Mesenchymal stem cell (in vitro differentiated cells and primary cell): ENCODE data around the gene FAHD1.

Experiments
- DNase-seq: peaks from one replicate; pipeline ENCODE4 v3.0.0-alpha.2; 2013
- H2AFZ ChIP-seq: one replicate; pipeline ENCODE4 v1.6.1; 2013; ENCODE audit warnings: low read depth, mild to moderate bottlenecking, control low read depth, inconsistent platforms, low read length, moderate library complexity
- H2AK5ac ChIP-seq: 2 replicates; pipeline ENCODE4 v1.6.1; 2013; ENCODE audit warnings: low read length, moderate library complexity, mild to moderate bottlenecking, inconsistent platforms; ENCODE audit not compliant: severe bottlenecking
- H2BK120ac ChIP-seq: one replicate; pipeline ENCODE4 v1.6.1; 2013; ENCODE audit warnings: low read depth, mild to moderate bottlenecking, inconsistent platforms, low read length, moderate library complexity
- H2BK12ac ChIP-seq, 2 experiments: one replicate each; pipeline ENCODE4 v1.6.1; 2013; ENCODE audit warnings: inconsistent platforms in 2 of 2, low read length in 2 of 2, mild to moderate bottlenecking in 2 of 2, moderate library complexity in 2 of 2, control low read depth in 1 of 2
- H2BK15ac ChIP-seq: one replicate; pipeline ENCODE4 v1.6.1; 2013; ENCODE audit warnings: mild to moderate bottlenecking, low read depth, inconsistent platforms; ENCODE audit not compliant: poor library complexity, severe bottlenecking
- H2BK5ac ChIP-seq: 2 replicates; pipeline ENCODE4 v1.6.1; 2013; ENCODE audit warnings: low read depth, mild to moderate bottlenecking, low read length, control low read depth, inconsistent platforms; ENCODE audit not compliant: poor library complexity, severe bottlenecking
- H3K14ac ChIP-seq, 2 experiments: one replicate each; pipeline ENCODE4 v1.6.1; 2013; ENCODE audit warnings: inconsistent platforms in 2 of 2, low read length in 2 of 2, control low read depth in 1 of 2, mild to moderate bottlenecking in 1 of 2, moderate library complexity in 1 of 2
- H3K18ac ChIP-seq, 2 experiments: one replicate each; pipeline ENCODE4 v1.6.1; 2013; ENCODE audit warnings: inconsistent platforms in 2 of 2, low read length in 2 of 2, control low read depth in 1 of 2, low read depth in 1 of 2, mild to moderate bottlenecking in 1 of 2
- H3K23ac ChIP-seq, 2 experiments: one replicate each; pipeline ENCODE4 v1.6.1; 2013; ENCODE audit warnings: inconsistent platforms in 2 of 2, low read length in 2 of 2, mild to moderate bottlenecking in 2 of 2, moderate library complexity in 2 of 2, control low read depth in 1 of 2
- H3K27ac ChIP-seq: 2 replicates; pipeline ENCODE4 v1.5.1; 2013; ENCODE audit warnings: mild to moderate bottlenecking, moderate library complexity, low read length, control low read depth, inconsistent platforms; ENCODE audit not compliant: poor library complexity, severe bottlenecking
- H3K27me3 ChIP-seq, 2 experiments: 2 replicates each; pipeline versions ENCODE4 v1.6.1 to v1.7.0; 2013; ENCODE audit warnings: low read length in 2 of 2, mild to moderate bottlenecking in 2 of 2, moderate library complexity in 2 of 2, control low read depth in 1 of 2, inconsistent platforms in 1 of 2; ENCODE audit not compliant: control insufficient read depth in 1 of 2, insufficient read depth in 1 of 2
- H3K36me3 ChIP-seq, 2 experiments: 2 replicates each; pipeline versions ENCODE4 v1.6.1 to v1.7.0; 2013; ENCODE audit warnings: low read length in 2 of 2, control low read depth in 1 of 2, inconsistent platforms in 1 of 2, low read depth in 1 of 2, mild to moderate bottlenecking in 1 of 2; ENCODE audit not compliant: insufficient read depth in 2 of 2, control insufficient read depth in 1 of 2
- H3K4ac ChIP-seq, 2 experiments: one replicate each; pipeline ENCODE4 v1.6.1; 2013; ENCODE audit warnings: inconsistent platforms in 2 of 2, low read length in 2 of 2, mild to moderate bottlenecking in 2 of 2, moderate library complexity in 2 of 2, control low read depth in 1 of 2, low read depth in 1 of 2
- H3K4me1 ChIP-seq: 2 replicates; pipeline ENCODE4 v1.6.1; 2013; ENCODE audit warnings: low read depth, low read length, control low read depth; ENCODE audit not compliant: control insufficient read depth, insufficient read depth
- H3K4me2 ChIP-seq: 2 replicates; pipeline ENCODE4 v1.6.1; 2013; ENCODE audit warnings: low read length, mild to moderate bottlenecking, inconsistent platforms; ENCODE audit not compliant: poor library complexity, severe bottlenecking
- H3K4me3 ChIP-seq, 2 experiments: 2 replicates each; pipeline versions ENCODE4 v1.5.1 to v1.7.0; 2013; ENCODE audit warnings: low read length in 2 of 2, mild to moderate bottlenecking in 2 of 2, control low read depth in 1 of 2, low read depth in 1 of 2; ENCODE audit not compliant: insufficient read depth in 1 of 2
- H3K79me1 ChIP-seq: replicated peaks from 2 replicates; pipeline ENCODE4 v1.6.1; 2013; ENCODE audit warnings: mild to moderate bottlenecking, control low read depth, low read length, inconsistent platforms; ENCODE audit not compliant: poor library complexity, severe bottlenecking
- H3K9ac ChIP-seq: 2 replicates; pipeline ENCODE4 v1.7.0; 2013; ENCODE audit warnings: mild to moderate bottlenecking, low read length, moderate library complexity
- H3K9me3 ChIP-seq: 2 replicates; pipeline ENCODE4 v1.7.0; 2013; ENCODE audit warnings: mild to moderate bottlenecking, low read length; ENCODE audit not compliant: control insufficient read depth
- H4K8ac ChIP-seq: one replicate; pipeline ENCODE4 v1.6.1; 2013; ENCODE audit warnings: inconsistent platforms, mild to moderate bottlenecking, low read length, moderate library complexity
- H4K91ac ChIP-seq: one replicate; pipeline ENCODE4 v1.6.1; 2013; ENCODE audit warnings: mild to moderate bottlenecking, low read length, inconsistent platforms
- WGBS: methylation state at CpG from one replicate; pipeline ENCODE4 v1.1.7; 2013; ENCODE audit warnings: mixed read lengths; 5-methylcytosine and 5-hydroxymethylcytosine counted together

Gene FAHD1

GRCh38 chr16:1792836-1793577 lies 34.0 kb upstream of the FAHD1 start:
- Histone ChIP-seq H3K4me1 (peaks cover 6% of the 10 kb centered on the region), H4K91ac (no peak overlapping the region), H2BK12ac (no peak overlapping the region), H3K14ac (no peak overlapping the region), H2BK15ac (no peak overlapping the region), H3K36me3 (peaks cover 17 to 59% of the 10 kb centered on the region in 2 experiments), H4K8ac (no peak overlapping the region), H3K4me2 (no peak overlapping the region), H3K27me3 (no peaks in the 10 kb centered on the region), H2AFZ (no peak overlapping the region), H3K4ac (no peak overlapping the region), H3K27ac (no peak overlapping the region), H3K18ac (no peak overlapping the region), H2AK5ac (no peak overlapping the region), H3K4me3 (no peak overlapping the region), H3K9ac (no peak overlapping the region), H3K23ac (no peak overlapping the region), H3K9me3 (peaks cover 4% of the 10 kb centered on the region), H2BK120ac (no peak overlapping the region), H2BK5ac (no peak overlapping the region), H3K79me1 (peaks cover 16% of the 10 kb centered on the region)
- DNase-seq, result no peak
- WGBS, result 95% methylated on average over 32 of the region's 33 CpGs

GRCh38 chr16:1793578-1794220 lies 33.3 kb upstream of the FAHD1 start, which contains the start of gene IGFALS:
IGFALS (minus strand) TSS chr16:1793705; CDS start chr16:1793652, 53 bp downstream.
- no peak within 1 kb of the TSS for H3K23ac ChIP-seq
- H3K4me1 ChIP-seq, result peaks cover 6% of the 10 kb centered on the region
- H3K14ac ChIP-seq, result no peak within 1 kb of the TSS
- peak within 1 kb of the TSS; percentile 39 for H4K91ac ChIP-seq
- H3K9ac ChIP-seq, result no peak within 1 kb of the TSS
- no peak within 1 kb of the TSS for H3K4ac ChIP-seq
- H3K27ac ChIP-seq, result no peak within 1 kb of the TSS
- H2AK5ac ChIP-seq, result no peak within 1 kb of the TSS
- H3K18ac ChIP-seq, result no peak within 1 kb of the TSS
- 95% methylated on average over 28 of the region's 28 CpGs for WGBS
- H2BK12ac ChIP-seq, result no peak within 1 kb of the TSS
- peaks cover 7% of the 10 kb centered on the region for H3K9me3 ChIP-seq
- no peak within 1 kb of the TSS for H3K4me3 ChIP-seq
- H3K36me3 ChIP-seq, result peaks cover 10 to 52% of the 10 kb centered on the region in 2 experiments
- H2BK15ac ChIP-seq, result no peak within 1 kb of the TSS
- H2BK5ac ChIP-seq, result no peak within 1 kb of the TSS
- no peak within 1 kb of the TSS for H3K4me2 ChIP-seq
- H3K27me3 ChIP-seq, result no peaks in the 10 kb centered on the region
- no peak for DNase-seq
- peak within 1 kb of the TSS; percentile 20 for H4K8ac ChIP-seq
- peaks cover 13% of the 10 kb centered on the region for H3K79me1 ChIP-seq
- no peak within 1 kb of the TSS for H2BK120ac ChIP-seq
- H2AFZ ChIP-seq, result no peak within 1 kb of the TSS

GRCh38 chr16:1794221-1794871 lies 32.7 kb upstream of the FAHD1 start:
- peaks cover 6% of the 10 kb centered on the region for H3K4me1 ChIP-seq
- H2AK5ac ChIP-seq, result no peak overlapping the region
- no peak overlapping the region for H2AFZ ChIP-seq
- no peak overlapping the region for H3K9ac ChIP-seq
- H3K4me3 ChIP-seq, result no peak overlapping the region
- H3K4me2 ChIP-seq, result no peak overlapping the region
- WGBS, result 77% methylated on average over 18 of the region's 18 CpGs
- H2BK5ac ChIP-seq, result no peak overlapping the region
- H3K27me3 ChIP-seq, result no peaks in the 10 kb centered on the region
- peaks cover 7% of the 10 kb centered on the region for H3K9me3 ChIP-seq
- no peak for DNase-seq
- no peak overlapping the region for H4K8ac ChIP-seq
- peaks cover 12% of the 10 kb centered on the region for H3K79me1 ChIP-seq
- H3K23ac ChIP-seq, result no peak overlapping the region
- H3K36me3 ChIP-seq, result peaks cover 6 to 45% of the 10 kb centered on the region in 2 experiments
- H3K27ac ChIP-seq, result no peak overlapping the region
- H3K4ac ChIP-seq, result no peak overlapping the region
- no peak overlapping the region for H2BK12ac ChIP-seq
- H3K18ac ChIP-seq, result no peak overlapping the region
- H4K91ac ChIP-seq, result peak overlapping the region; percentile 39
- H3K14ac ChIP-seq, result no peak overlapping the region
- H2BK120ac ChIP-seq, result no peak overlapping the region
- H2BK15ac ChIP-seq, result no peak overlapping the region
